ENCODE results near the gene SMAD3.

GRCh38 chr15:67103021-67103420 lies 37.6 kb downstream of the SMAD3 start:
- TF ChIP-seq CTCF (IDR thresholded peaks at IDR 0.05) = no peak
- TF ChIP-seq POLR2A (IDR thresholded peaks at IDR 0.05; ENCODE audit: low read depth) = no peak

Measured in esophagus muscularis mucosa (tissue), 3 donors.